GM19467 (cell line): ENCODE results near the gene HTR4.

Experiments
- ATAC-seq: cut with Tn5 transposase; IDR thresholded peaks from one replicate; pipeline ENCODE4 v1.9.1; 2021; ENCODE audit warnings: mild to moderate bottlenecking, moderate library complexity; ENCODE audit not compliant: unreplicated experiment

Gene HTR4

DNA sequence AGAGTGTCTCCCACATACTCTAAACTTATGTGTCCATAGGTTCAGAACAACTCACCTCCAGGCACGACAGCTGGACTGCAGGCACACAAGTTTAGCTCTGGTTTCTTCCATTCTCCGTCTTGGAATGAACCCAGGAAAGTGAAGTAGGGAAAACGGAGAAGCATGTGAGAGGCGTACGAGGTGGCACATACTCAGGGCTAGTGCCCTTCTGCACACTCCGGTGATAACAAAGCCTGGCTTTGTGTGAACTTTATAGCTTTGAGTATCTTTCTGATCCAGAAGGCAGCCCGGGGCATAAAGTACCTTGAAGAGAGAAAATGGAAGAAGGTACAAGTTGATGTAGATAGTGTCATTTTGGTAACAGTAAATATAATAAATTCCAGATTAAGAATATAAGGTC lies 11.1 kb upstream of the HTR4 start:
- no peak for ATAC-seq

DNA sequence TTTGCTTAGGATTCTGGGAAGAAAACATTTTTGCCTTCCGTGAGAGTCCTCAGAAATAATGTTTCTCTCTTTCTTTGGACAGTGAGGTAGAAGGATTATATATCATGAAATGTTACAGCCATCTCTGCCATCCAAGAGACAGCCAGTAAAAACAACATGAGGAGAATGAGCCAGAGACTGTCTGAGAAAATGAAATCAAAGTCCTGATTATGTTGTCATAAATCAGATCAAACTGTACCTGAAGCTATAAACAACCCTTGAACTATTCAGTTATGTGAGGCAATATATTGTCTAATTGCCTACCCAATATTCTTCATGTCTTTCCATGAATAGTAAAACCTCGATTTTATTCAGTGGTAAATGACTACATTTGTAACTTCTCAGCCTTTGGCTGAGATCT lies 9.2 kb upstream of the HTR4 start:
- no peak for ATAC-seq

DNA sequence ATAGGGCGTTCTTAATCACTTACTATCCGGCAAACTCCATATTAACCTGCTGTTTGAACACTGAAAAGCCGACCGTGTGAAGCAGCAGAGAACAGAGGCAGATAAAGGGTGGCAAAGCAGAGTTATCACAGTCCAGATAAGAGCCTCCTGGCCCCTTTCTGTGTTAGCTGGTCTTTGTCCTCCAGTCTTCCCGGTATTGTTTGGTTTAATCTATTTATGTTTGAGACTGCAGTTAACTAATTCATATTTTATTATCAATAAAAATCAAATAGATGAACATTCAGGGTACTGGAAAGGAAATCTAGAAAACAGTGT lies 6.0 kb upstream of the HTR4 start:
- no peak for ATAC-seq

DNA sequence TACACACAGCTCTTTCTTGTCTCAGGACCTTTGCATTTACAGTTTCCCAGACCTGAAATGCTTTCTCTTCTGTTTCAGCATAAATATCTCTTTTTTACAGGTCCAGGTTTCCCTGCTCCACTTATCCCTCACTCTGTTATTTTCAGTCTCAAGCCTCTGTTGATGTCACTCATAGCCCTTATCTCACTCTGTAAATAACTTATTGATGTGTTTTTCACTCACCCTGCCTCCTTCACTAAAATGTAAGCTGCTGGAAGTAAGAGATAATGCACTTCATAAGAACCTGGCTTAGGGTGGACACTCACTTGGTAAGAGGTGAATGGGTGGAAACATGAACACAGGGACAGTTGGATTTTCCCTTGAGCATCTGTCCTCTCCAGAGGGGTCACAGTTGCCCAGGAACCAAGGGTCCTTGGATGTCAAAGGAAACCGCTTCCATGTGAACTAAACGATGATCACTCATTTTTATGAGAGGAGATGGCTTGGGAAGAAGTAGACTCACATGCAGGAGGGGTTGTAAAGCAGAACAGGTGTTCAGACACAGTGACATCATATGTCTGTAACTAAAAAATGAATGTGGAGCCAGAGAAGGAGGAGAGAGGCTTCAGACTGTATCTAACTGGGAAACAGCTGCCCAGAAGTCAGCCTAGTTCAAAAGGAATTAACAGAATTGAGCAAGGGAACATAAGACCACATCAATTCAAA lies 5.5 kb upstream of the HTR4 start:
- no peak for ATAC-seq

GRCh38 chr5:148653291-148653835 lies 964 bp downstream of the HTR4 start:
- no peak for ATAC-seq

GRCh38 chr5:148651528-148651927 lies 2.8 kb downstream of the HTR4 start:
- ATAC-seq: no peak

- no peak for ATAC-seq
These were observed 8.8 kb downstream of the HTR4 start for GRCh38 chr5:148645527-148645926.

DNA sequence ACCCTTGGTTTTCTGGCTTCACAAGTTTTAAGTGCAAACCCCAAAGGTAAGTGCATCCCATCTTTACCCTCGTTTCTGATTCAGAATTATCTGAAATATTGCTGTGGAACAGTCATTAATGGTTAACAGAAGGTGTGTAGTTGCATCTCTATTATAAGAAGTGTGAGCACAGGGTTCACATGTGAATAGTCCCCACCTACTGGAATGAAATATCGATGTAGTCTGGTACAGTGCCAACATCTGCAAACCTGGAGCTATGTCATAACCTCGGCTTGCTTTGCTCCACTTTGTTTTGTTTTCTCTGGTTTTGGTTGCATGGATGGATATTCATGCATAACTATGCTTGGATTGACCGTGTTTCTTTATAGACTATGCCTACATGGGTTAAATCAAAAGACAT lies 12.6 kb downstream of the HTR4 start:
- ATAC-seq: no peak

GRCh38 chr5:148640471-148640870 lies 13.9 kb downstream of the HTR4 start:
- ATAC-seq: no peak

DNA sequence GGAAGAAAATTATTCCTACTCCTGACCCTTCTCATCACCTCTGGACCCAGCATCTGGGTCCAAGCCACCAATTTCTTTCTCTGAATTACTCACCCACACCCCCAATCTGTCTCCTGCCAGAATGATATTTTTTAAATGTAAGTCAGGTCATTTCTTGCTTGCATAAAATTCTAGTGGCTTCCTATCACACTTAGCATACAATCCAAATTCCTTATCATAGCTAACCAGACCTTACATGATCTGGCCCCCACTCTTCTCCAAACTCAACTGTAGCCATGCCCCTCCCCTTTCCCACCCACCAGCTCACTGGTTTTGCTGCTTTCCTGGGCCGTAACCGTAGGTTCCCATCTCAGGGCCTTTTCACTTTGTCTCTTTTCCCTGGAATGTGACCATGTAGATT lies 15.2 kb downstream of the HTR4 start:
- ATAC-seq: no peak

GRCh38 chr5:148636353-148636752 lies 18.0 kb downstream of the HTR4 start:
- ATAC-seq: no peak

DNA sequence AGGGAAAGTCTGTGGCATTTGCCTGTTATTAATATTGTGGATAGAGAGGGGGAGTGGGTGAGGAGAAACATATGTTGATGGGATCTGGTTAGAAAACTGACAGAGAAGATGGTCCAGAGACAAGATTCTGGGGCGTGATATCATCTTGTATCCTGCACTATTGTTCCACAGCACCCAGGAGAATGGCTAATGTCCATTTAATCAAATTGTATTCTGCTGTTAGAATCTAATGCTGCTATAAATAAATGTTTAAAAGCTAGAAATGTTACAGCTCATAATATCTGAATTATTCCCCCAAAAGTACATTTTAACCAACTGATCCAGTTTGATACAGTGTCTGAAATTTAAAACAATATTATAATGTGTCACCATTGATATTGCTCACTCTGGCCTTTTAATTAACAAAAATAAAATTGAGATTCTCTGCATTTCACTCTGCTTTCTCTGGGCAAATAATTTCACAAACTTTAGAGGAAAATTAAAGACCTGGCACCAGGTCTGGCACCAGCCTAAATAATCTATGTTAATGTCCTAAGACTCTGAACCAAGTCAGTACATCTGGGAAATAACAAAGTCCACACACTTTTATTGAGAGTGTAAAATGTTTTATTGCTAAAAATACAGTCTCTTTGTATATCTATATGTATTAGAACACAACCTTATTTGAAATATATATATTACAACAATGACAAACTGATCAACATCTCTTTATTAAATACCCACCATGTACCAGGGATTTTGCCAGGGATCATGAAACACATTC lies 18.8 kb downstream of the HTR4 start:
- no peak for ATAC-seq

DNA sequence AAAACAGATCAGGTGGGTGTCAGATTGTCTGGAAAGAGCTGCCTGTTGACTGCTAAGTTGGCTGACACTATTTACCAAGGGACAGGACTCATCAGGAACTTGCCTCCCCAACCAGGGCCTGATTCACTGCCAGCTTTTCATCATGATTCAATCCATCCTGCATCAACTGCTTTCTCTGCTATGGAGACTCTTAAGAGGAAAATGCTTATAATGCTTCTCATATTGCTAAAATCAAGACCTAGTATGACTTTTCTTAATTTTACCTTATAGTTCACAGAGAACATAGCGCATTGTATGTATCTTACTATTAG lies 21.3 kb downstream of the HTR4 start:
- ATAC-seq: no peak

- ATAC-seq: no peak
These were observed 21.9 kb downstream of the HTR4 start for GRCh38 chr5:148632255-148633066.

DNA sequence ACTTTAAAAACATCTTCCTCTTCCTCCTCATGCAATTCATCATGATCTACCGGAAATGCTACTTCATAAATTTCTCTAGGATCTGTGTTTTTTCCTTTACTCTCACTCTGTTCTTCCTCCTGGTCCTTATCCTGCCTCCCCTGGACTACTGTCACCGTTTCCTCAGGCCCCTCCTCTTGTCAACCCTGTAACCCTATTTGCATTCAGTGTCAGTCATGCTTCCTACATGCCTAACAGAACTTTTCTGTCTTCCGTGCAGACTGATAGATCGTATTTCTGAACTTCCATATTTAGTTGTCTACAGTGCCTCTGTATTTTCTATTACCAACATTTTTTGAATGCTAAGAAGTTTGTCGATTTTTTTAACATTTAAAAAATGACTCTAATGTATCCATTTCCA lies 27.3 kb downstream of the HTR4 start:
- ATAC-seq: no peak

DNA sequence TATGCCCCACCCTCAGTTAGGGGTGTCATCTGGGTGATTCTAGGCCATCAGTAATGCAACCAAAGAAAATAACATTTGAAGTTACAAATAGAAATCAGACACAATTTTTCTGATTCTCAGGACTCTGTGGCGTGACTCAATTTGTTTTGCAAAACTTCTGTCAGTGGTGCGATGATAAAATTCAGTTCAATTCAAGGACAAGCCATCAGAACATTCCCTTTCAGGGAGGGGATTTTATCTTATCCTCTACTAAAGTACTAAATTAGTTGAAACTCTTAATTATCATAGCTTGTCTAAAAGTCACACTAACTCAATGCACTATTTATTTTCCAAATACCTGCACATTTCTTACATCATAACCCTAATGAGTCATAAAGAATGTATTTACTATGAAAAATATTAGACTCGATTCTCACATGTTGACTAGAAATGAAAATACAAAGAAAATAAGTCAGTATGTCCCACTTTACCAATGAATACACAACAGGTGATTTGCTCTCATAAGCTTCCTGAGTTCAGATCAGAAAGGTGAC lies 28.2 kb downstream of the HTR4 start:
- ATAC-seq: no peak

- no peak for ATAC-seq
These were observed 29.1 kb downstream of the HTR4 start for GRCh38 chr5:148625250-148625649.

GRCh38 chr5:148623741-148624140 lies 30.6 kb downstream of the HTR4 start:
- no peak for ATAC-seq

DNA sequence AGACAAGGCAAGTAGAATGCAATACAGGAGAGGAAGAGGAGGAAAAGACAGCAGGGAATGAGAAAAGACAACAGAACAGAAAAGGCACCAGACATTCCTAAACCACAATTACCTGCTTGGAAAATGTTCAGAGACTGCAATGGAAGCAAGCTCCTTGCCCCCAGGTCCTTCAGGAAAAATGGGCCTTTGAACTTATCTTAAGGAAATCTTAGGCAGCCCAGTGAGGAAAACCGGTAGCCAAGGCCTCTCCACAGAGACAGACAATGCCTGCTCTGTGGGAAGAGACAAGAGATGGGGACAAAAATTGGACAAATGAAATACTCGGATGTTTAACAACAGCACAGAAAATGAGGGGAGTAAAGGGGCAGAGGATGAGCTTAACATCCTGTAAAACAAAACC lies 31.2 kb downstream of the HTR4 start:
- ATAC-seq: no peak

GRCh38 chr5:148620696-148621095 lies 33.6 kb downstream of the HTR4 start:
- ATAC-seq: no peak

GRCh38 chr5:148620091-148620490 lies 34.2 kb downstream of the HTR4 start:
- ATAC-seq: no peak

- no peak for ATAC-seq
These were observed 34.8 kb downstream of the HTR4 start for GRCh38 chr5:148619484-148619883.
